H9 (cell line): ENCODE results near the gene ATXN10. TPM values are rescaled to one million over a fixed set of nuclear protein-coding genes. Genes with fewer than 3 reads are reported as not detected.

ENCODE experiments used
- DNase-seq: peaks from one replicate; pipeline ENCODE4 v3.0.0-alpha.2; 2017
- H2AFZ ChIP-seq: one replicate; pipeline ENCODE4 v1.6.1; 2013; ENCODE audit warnings: mild to moderate bottlenecking, low read length, control low read depth, moderate library complexity
- H2AK5ac ChIP-seq: 2 replicates; pipeline ENCODE4 v1.6.1; 2013; ENCODE audit warnings: low read length, control low read depth, mixed read lengths; ENCODE audit not compliant: insufficient read length
- H2BK120ac ChIP-seq: one replicate; pipeline ENCODE4 v1.6.1; 2013; ENCODE audit warnings: low read depth, mild to moderate bottlenecking, low read length, control low read depth, inconsistent platforms; ENCODE audit not compliant: poor library complexity, severe bottlenecking
- H2BK12ac ChIP-seq: 2 replicates; pipeline ENCODE4 v1.6.1; 2013; ENCODE audit warnings: low read length, control low read depth, mixed read lengths, low read depth; ENCODE audit not compliant: insufficient read length
- H2BK15ac ChIP-seq: 2 replicates; pipeline ENCODE4 v1.6.1; 2013; ENCODE audit warnings: low read depth, low read length, control low read depth
- H2BK20ac ChIP-seq: one replicate; pipeline ENCODE4 v1.6.1; 2013; ENCODE audit warnings: low read depth, mild to moderate bottlenecking, low read length, control low read depth, inconsistent platforms; ENCODE audit not compliant: poor library complexity, severe bottlenecking
- H2BK5ac ChIP-seq: 2 replicates; pipeline ENCODE4 v1.6.1; 2013; ENCODE audit warnings: low read length, control low read depth, mixed read lengths; ENCODE audit not compliant: insufficient read length
- H3K14ac ChIP-seq: 2 replicates; pipeline ENCODE4 v1.6.1; 2013; ENCODE audit warnings: low read length, control low read depth; ENCODE audit not compliant: insufficient read depth
- H3K18ac ChIP-seq: 2 replicates; pipeline ENCODE4 v1.6.1; 2013; ENCODE audit warnings: low read depth, mild to moderate bottlenecking, mixed read lengths, low read length, control low read depth; ENCODE audit not compliant: insufficient read length
- H3K23ac ChIP-seq: 2 replicates; pipeline ENCODE4 v1.6.1; 2013; ENCODE audit warnings: low read length, control low read depth, mixed read lengths, low read depth; ENCODE audit not compliant: insufficient read length
- H3K23me2 ChIP-seq: 2 replicates; pipeline ENCODE4 v1.6.1; 2013; ENCODE audit warnings: low read depth, mild to moderate bottlenecking, mixed read lengths, low read length, control low read depth; ENCODE audit not compliant: insufficient read length, poor library complexity, severe bottlenecking
- H3K27ac ChIP-seq: 2 replicates; pipeline ENCODE4 v1.5.1; 2013; ENCODE audit warnings: low read length, control low read depth, mixed read lengths, low read depth; ENCODE audit not compliant: insufficient read length
- H3K27me3 ChIP-seq: 2 replicates; pipeline ENCODE4 v1.6.1; 2013; ENCODE audit warnings: low read length, control low read depth, inconsistent platforms; ENCODE audit not compliant: insufficient read depth
- H3K4ac ChIP-seq: 2 replicates; pipeline ENCODE4 v1.6.1; 2013; ENCODE audit warnings: low read depth, mild to moderate bottlenecking, control low read depth, inconsistent platforms, low read length, moderate library complexity
- H3K4me1 ChIP-seq: 2 replicates; pipeline ENCODE4 v1.6.1; 2013; ENCODE audit warnings: low read length, control low read depth, inconsistent platforms; ENCODE audit not compliant: insufficient read depth
- H3K4me2 ChIP-seq: 2 replicates; pipeline ENCODE4 v1.6.1; 2013; ENCODE audit warnings: low read length, control low read depth, mixed read lengths; ENCODE audit not compliant: insufficient read length, insufficient read depth
- H3K56ac ChIP-seq: 2 replicates; pipeline ENCODE4 v1.6.1; 2013; ENCODE audit warnings: low read depth, mild to moderate bottlenecking, mixed read lengths, low read length, control low read depth; ENCODE audit not compliant: insufficient read length
- H3K79me1 ChIP-seq: 2 replicates; pipeline ENCODE4 v1.6.1; 2013; ENCODE audit warnings: low read depth, mild to moderate bottlenecking, moderate library complexity, low read length, control low read depth, inconsistent platforms; ENCODE audit not compliant: insufficient read depth, poor library complexity, severe bottlenecking
- H3K79me2 ChIP-seq: 2 replicates; pipeline ENCODE4 v1.6.1; 2013; ENCODE audit warnings: low read length, control low read depth, inconsistent platforms; ENCODE audit not compliant: insufficient read depth
- H3K9ac ChIP-seq: 2 replicates; pipeline ENCODE4 v1.6.1; 2013; ENCODE audit warnings: low read length, control low read depth, mixed read lengths; ENCODE audit not compliant: insufficient read length; ENCODE audit errors: extremely low read depth
- H3K9me3 ChIP-seq: one replicate; pipeline ENCODE4 v1.6.1; 2013; ENCODE audit warnings: low read depth, low read length, inconsistent platforms; ENCODE audit not compliant: control insufficient read depth
- H3T11ph ChIP-seq: one replicate; pipeline ENCODE4 v1.6.1; 2013; ENCODE audit warnings: mild to moderate bottlenecking, low read length, control low read depth, inconsistent platforms
- H4K20me1 ChIP-seq: one replicate; pipeline ENCODE4 v1.6.1; 2013; ENCODE audit not compliant: control insufficient read depth, insufficient read length, insufficient read depth
- H4K5ac ChIP-seq: 2 replicates; pipeline ENCODE4 v1.6.1; 2013; ENCODE audit warnings: low read depth, mild to moderate bottlenecking, mixed read lengths, low read length, control low read depth; ENCODE audit not compliant: insufficient read length
- H4K8ac ChIP-seq: replicated peaks from 2 replicates; pipeline ENCODE4 v1.6.1; 2013; ENCODE audit warnings: low read length, control low read depth, mixed read lengths, low read depth; ENCODE audit not compliant: insufficient read length
- H4K91ac ChIP-seq: 2 replicates; pipeline ENCODE4 v1.6.1; 2013; ENCODE audit warnings: low read depth, mild to moderate bottlenecking, moderate library complexity, mixed read lengths, low read length, control low read depth; ENCODE audit not compliant: insufficient read length
- H3K27ac Mint-ChIP-seq, 3 experiments: 2 replicates in 2 of 3; 3 replicates in 1 of 3; pipeline ENCODE4 v1.8.0; 2020 to 2021; ENCODE audit warnings: mixed read lengths in 3 of 3, mild to moderate bottlenecking in 1 of 3, moderate library complexity in 1 of 3
- H3K27me3 Mint-ChIP-seq: 2 replicates; pipeline ENCODE4 v1.8.0; 2021; ENCODE audit warnings: low read depth, mild to moderate bottlenecking, moderate library complexity, mixed read lengths
- H3K36me3 Mint-ChIP-seq, 3 experiments: 2 replicates in 2 of 3; 3 replicates in 1 of 3; pipeline ENCODE4 v1.8.0; 2020 to 2021; ENCODE audit warnings: low read depth in 3 of 3, mixed read lengths in 3 of 3; ENCODE audit not compliant: insufficient read depth in 1 of 3
- H3K4me1 Mint-ChIP-seq, 2 experiments: 2 replicates each; pipeline ENCODE4 v1.8.0; 2020; ENCODE audit warnings: mixed read lengths in 2 of 2
- H3K4me3 Mint-ChIP-seq, 2 experiments: 2 replicates in 1 of 2; 3 replicates in 1 of 2; pipeline ENCODE4 v1.8.0; 2020 to 2021; ENCODE audit warnings: mild to moderate bottlenecking in 2 of 2, mixed read lengths in 2 of 2, moderate library complexity in 1 of 2
- H3K9me3 Mint-ChIP-seq, 2 experiments: 2 replicates in 1 of 2; 3 replicates in 1 of 2; pipeline ENCODE4 v1.8.0; 2020; ENCODE audit warnings: mild to moderate bottlenecking in 2 of 2, mixed read lengths in 2 of 2, moderate library complexity in 1 of 2
- WGBS: extraction: QIAGEN DNeasy Blood & Tissue Kit; methylation state at CpG from one replicate; pipeline ENCODE4 v1.1.7; 2013; ENCODE audit warnings: missing lambda C conversion rate, low lambda C conversion rate, mixed read lengths; ENCODE audit not compliant: insufficient read length; ENCODE audit errors: extremely low coverage; 5-methylcytosine and 5-hydroxymethylcytosine counted together
- total RNA-seq: library from RNA; stranded (reverse); gene quantifications from 2 replicates; pipeline ENCODE4 v1.2.1, GENCODE V29; 2021
- TF ChIP-seq, protein P1 (sequence below): fragments of 200-600 bp; sonication (generic); conservative IDR thresholded peaks from 3 replicates; pipeline ENCODE4 v1.8.0; 2021; ENCODE audit warnings: antibody characterized with exemption, mild to moderate bottlenecking

The ATXN10 gene
- total RNA-seq, 1 experiment from 2014 or later, result 210 TPM

GRCh38 chr22:45888221-45889092, 216.8 kb downstream of the ATXN10 start:
- Histone ChIP-seq H2BK12ac (no peak overlapping the region), H3K18ac (no peak overlapping the region), H3K4me1 (no peaks in the 10 kb centered on the region), H3T11ph (no peak overlapping the region), H4K91ac (no peak overlapping the region), H2BK15ac (no peak overlapping the region), H2AFZ (no peak overlapping the region), H3K79me2 (no peaks in the 10 kb centered on the region), H2BK20ac (no peak overlapping the region), H3K23ac (no peak overlapping the region), H4K20me1 (no peaks in the 10 kb centered on the region), H3K27me3 (no peaks in the 10 kb centered on the region), H3K79me1 (no peaks in the 10 kb centered on the region), H2AK5ac (no peak overlapping the region), H3K4ac (no peak overlapping the region), H4K8ac (no peak overlapping the region), H3K56ac (no peak overlapping the region), H3K4me2 (no peak overlapping the region), H3K23me2 (no peaks in the 10 kb centered on the region), H3K9ac (no peak overlapping the region), H2BK120ac (no peak overlapping the region), H4K5ac (no peak overlapping the region), H3K9me3 (no peaks in the 10 kb centered on the region), H3K27ac (no peak overlapping the region), H3K14ac (no peak overlapping the region; the same call in 1 of the 2 replicates), H2BK5ac (no peak overlapping the region)
- Mint-ChIP-seq H3K27me3 (no peaks in the 10 kb centered on the region; the same call in 1 of the 2 replicates), H3K9me3 (no peaks in the 10 kb centered on the region), H3K4me1 (no peaks in the 10 kb centered on the region), H3K36me3 (no peaks in the 10 kb centered on the region), H3K4me3 (no peak overlapping the region), H3K27ac (no peak overlapping the region)
- DNase-seq, result no peak
- TF ChIP-seq, protein P1, sequence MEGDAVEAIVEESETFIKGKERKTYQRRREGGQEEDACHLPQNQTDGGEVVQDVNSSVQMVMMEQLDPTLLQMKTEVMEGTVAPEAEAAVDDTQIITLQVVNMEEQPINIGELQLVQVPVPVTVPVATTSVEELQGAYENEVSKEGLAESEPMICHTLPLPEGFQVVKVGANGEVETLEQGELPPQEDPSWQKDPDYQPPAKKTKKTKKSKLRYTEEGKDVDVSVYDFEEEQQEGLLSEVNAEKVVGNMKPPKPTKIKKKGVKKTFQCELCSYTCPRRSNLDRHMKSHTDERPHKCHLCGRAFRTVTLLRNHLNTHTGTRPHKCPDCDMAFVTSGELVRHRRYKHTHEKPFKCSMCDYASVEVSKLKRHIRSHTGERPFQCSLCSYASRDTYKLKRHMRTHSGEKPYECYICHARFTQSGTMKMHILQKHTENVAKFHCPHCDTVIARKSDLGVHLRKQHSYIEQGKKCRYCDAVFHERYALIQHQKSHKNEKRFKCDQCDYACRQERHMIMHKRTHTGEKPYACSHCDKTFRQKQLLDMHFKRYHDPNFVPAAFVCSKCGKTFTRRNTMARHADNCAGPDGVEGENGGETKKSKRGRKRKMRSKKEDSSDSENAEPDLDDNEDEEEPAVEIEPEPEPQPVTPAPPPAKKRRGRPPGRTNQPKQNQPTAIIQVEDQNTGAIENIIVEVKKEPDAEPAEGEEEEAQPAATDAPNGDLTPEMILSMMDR, result no peak
- WGBS, result no CpG with 5 or more reads among the region's 27 CpGs
